Upper lobe of right lung (tissue), 1 donor: ENCODE data around the gene EPB41. TPM values are rescaled to one million over a fixed set of nuclear protein-coding genes. Genes with fewer than 3 reads are reported as not detected.
"Not testable (repeated sequence)": the region's sequence is repeated elsewhere in the genome, so short reads cannot be mapped to it uniquely, and the experiment has no call there.

Experiments used
- ATAC-seq: fragments of 200-7000 bp; cut with Tn5 transposase; one replicate; pipeline ENCODE4 v1.9.1; 2020; ENCODE audit warnings: mild to moderate bottlenecking, moderate library complexity
- DNase-seq: peaks from one replicate; pipeline ENCODE4 v3.0.0-alpha.2; 2020
- H3K27ac ChIP-seq: fragments of 200-600 bp; one replicate; pipeline ENCODE4 v1.8.0; 2022
- H3K27me3 ChIP-seq: fragments of 200-600 bp; one replicate; pipeline ENCODE4 v1.8.0; 2022; ENCODE audit warnings: mild to moderate bottlenecking
- H3K36me3 ChIP-seq: fragments of 200-600 bp; one replicate; pipeline ENCODE4 v1.8.0; 2022
- H3K4me1 ChIP-seq: fragments of 200-600 bp; one replicate; pipeline ENCODE4 v1.8.0; 2022
- H3K4me3 ChIP-seq: fragments of 200-600 bp; one replicate; pipeline ENCODE4 v1.8.0; 2022; ENCODE audit warnings: mild to moderate bottlenecking
- H3K9me3 ChIP-seq: fragments of 200-600 bp; one replicate; pipeline ENCODE4 v1.8.0; 2022
- CTCF ChIP-seq: fragments of 200-600 bp; IDR thresholded peaks from one replicate; pipeline ENCODE4 v1.8.0; 2022; ENCODE audit warnings: antibody characterized with exemption
- intact Hi-C: fragments of 100-400 bp; cut with DNase I; formaldehyde crosslinking; loops from one replicate; pipeline ENCODE4 v1.11.0; 2022
- total RNA-seq: library from RNA; stranded (reverse); fragmentation: NEBNext Ultra II Directional; extraction: Animal tissue kit (Norgen Biotek cat#: 25700); gene quantifications from one replicate; pipeline ENCODE4 v1.2.1, GENCODE V29; 2021
- donor health status: DM: no; HTN: yes; CAD: no; lungs with severe emphysema.

The EPB41 gene
- total RNA-seq, 1 donor from 2014 or later: 67.0 TPM

DNA sequence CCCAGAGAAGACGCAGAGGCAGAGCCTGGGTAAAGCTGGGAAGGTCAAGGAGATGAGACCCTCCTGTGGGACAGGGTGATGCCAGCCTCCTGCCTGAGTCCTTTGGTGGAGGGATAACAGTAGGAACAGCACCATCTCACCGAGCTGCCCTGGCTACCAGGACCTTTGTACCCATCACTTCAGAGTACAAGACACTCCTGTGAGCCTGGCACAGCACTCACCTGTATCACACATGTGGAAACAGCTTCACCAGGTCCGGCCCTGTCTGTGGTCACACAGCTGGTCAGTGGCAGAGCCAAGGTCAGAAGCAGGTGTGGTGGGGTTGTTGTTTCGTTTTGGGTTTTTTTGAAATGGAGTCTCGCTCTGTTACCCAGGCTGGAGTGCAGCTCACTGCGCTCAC, 214.4 kb downstream of the EPB41 start:
- no peak for DNase-seq
- ATAC-seq: no peak
- no peak for TF ChIP-seq CTCF
- H3K9me3 ChIP-seq: no peaks in the 10 kb centered on the region
- no peaks in the 10 kb centered on the region for H3K4me1 ChIP-seq
- H3K27ac ChIP-seq: no peak overlapping the region
- no peak overlapping the region for H3K4me3 ChIP-seq
- no peaks in the 10 kb centered on the region for H3K36me3 ChIP-seq
- H3K27me3 ChIP-seq: peaks cover 7% of the 10 kb centered on the region
- intact Hi-C loops: no loop called here

- no peak overlapping the region for H3K4me3 ChIP-seq
- no peaks in the 10 kb centered on the region for H3K36me3 ChIP-seq
- no peak for DNase-seq
- intact Hi-C loops: no loop called here
- ATAC-seq: no peak
- no peaks in the 10 kb centered on the region for H3K4me1 ChIP-seq
- no peak overlapping the region for H3K27ac ChIP-seq
- no peak for TF ChIP-seq CTCF
- no peaks in the 10 kb centered on the region for H3K9me3 ChIP-seq
- H3K27me3 ChIP-seq: peaks cover 2% of the 10 kb centered on the region
Observed at GRCh38 chr1:29129916-29130315, 215.5 kb downstream of the EPB41 start.

GRCh38 chr1:29131056-29131455, 216.7 kb downstream of the EPB41 start:
- ATAC-seq, H3K36me3 ChIP-seq, H3K4me1 ChIP-seq, H3K27me3 ChIP-seq, H3K4me3 ChIP-seq, H3K27ac ChIP-seq, DNase-seq, H3K9me3 ChIP-seq, intact Hi-C loops: not testable (repeated sequence)

- intact Hi-C loops: no loop called here
- Histone ChIP-seq H3K27ac (no peak overlapping the region), H3K4me3 (no peak overlapping the region), H3K4me1 (no peaks in the 10 kb centered on the region), H3K27me3 (no peaks in the 10 kb centered on the region), H3K9me3 (no peaks in the 10 kb centered on the region), H3K36me3 (no peaks in the 10 kb centered on the region)
- DNase-seq: no peak
- no peak for TF ChIP-seq CTCF
- ATAC-seq: peak; percentile 22
Observed at GRCh38 chr1:29133861-29134694, 219.7 kb downstream of the EPB41 start.

DNA sequence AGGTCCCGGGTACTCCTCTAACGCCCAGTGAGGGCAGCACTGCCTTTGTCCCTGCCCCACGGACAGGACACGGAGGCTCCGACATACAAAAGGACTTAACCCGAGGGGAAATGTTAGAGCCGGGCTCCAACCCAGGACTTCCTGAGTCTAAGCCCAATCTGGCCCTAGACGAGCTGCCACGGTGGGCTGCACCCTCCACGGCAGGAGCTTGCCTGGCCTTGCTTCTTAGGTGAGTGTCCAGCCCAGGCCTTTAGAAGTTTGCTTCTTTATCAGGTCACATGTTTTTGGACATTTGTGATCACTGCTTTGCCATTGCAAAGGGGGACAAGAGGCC, 220.3 kb downstream of the EPB41 start:
- no peak for TF ChIP-seq CTCF
- no peaks in the 10 kb centered on the region for H3K4me1 ChIP-seq
- no peaks in the 10 kb centered on the region for H3K27me3 ChIP-seq
- no peaks in the 10 kb centered on the region for H3K9me3 ChIP-seq
- no peak for DNase-seq
- no peak overlapping the region for H3K27ac ChIP-seq
- H3K36me3 ChIP-seq: no peaks in the 10 kb centered on the region
- no peak overlapping the region for H3K4me3 ChIP-seq
- ATAC-seq: no peak
- intact Hi-C loops: no loop called here

GRCh38 chr1:29136391-29136915, 222.1 kb downstream of the EPB41 start:
- Histone ChIP-seq H3K4me3 (no peak overlapping the region), H3K9me3 (no peaks in the 10 kb centered on the region), H3K27ac (no peak overlapping the region), H3K27me3 (no peaks in the 10 kb centered on the region), H3K4me1 (no peaks in the 10 kb centered on the region), H3K36me3 (no peaks in the 10 kb centered on the region)
- intact Hi-C loops: no loop called here
- DNase-seq: no peak
- peak; percentile 48 for ATAC-seq
- no peak for TF ChIP-seq CTCF
